Ishikawa (cell line): ENCODE measurements around the gene NEURL4.

Experiments used
- CEBPB ChIP-seq: IDR thresholded peaks from 2 replicates; pipeline ENCODE4 v1.6.1; 2012
- CREB1 ChIP-seq: IDR thresholded peaks from 2 replicates; pipeline ENCODE4 v1.6.1; 2012; ENCODE audit warnings: low read depth
- EGR1 ChIP-seq: IDR thresholded peaks from 2 replicates; pipeline ENCODE4 v1.6.1; 2012
- EP300 ChIP-seq: IDR thresholded peaks from 2 replicates; pipeline ENCODE4 v1.6.1; 2012; ENCODE audit warnings: borderline replicate concordance
- FOXM1 ChIP-seq: IDR thresholded peaks from 2 replicates; pipeline ENCODE4 v1.6.1; 2012; ENCODE audit warnings: low read depth, borderline replicate concordance
- MAX ChIP-seq: IDR thresholded peaks from 2 replicates; pipeline ENCODE4 v1.6.1; 2012
- NFIC ChIP-seq: IDR thresholded peaks from 2 replicates; pipeline ENCODE4 v1.6.1; 2012
- RAD21 ChIP-seq: IDR thresholded peaks from 2 replicates; pipeline ENCODE4 v1.6.1; 2012; ENCODE audit warnings: low read depth
- TAF1 ChIP-seq: IDR thresholded peaks from 2 replicates; pipeline ENCODE4 v1.6.1; 2012; ENCODE audit warnings: low read depth, mild to moderate bottlenecking
- TCF12 ChIP-seq: IDR thresholded peaks from 2 replicates; pipeline ENCODE4 v1.6.1; 2012; ENCODE audit warnings: low read depth
- TEAD4 ChIP-seq: IDR thresholded peaks from 2 replicates; pipeline ENCODE4 v1.6.1; 2012
- USF1 ChIP-seq: IDR thresholded peaks from 2 replicates; pipeline ENCODE4 v1.6.1; 2012
- YY1 ChIP-seq: IDR thresholded peaks from 2 replicates; pipeline ENCODE4 v1.6.1; 2012; ENCODE audit warnings: low read depth
- ZBTB7A ChIP-seq: IDR thresholded peaks from 2 replicates; pipeline ENCODE4 v1.6.1; 2012; ENCODE audit warnings: low read depth
- TF ChIP-seq, protein P1 (sequence below): IDR thresholded peaks from 2 replicates; pipeline ENCODE4 v1.6.1; 2012; ENCODE audit warnings: low read depth, mild to moderate bottlenecking

The NEURL4 gene

DNA sequence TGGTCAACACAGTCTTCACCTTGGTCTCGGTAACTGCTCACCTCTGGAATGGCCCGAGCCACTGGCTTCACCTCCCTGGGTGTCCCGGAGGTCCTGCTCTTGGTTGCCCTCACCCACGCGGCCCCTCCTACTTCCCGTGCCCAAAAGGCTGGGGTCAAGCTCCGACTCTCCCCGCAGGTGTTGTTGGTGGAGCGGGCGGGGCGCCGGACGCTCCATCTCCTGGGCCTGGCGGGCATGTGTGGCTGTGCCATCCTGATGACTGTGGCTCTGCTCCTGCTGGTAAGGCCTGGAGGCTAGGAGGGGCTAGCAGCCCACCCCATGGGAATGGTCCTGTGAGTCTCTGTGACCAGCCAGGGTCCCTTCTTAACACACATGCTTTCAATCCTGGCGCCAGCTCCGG, 44.2 kb downstream of the NEURL4 start:
- TF ChIP-seq, protein P1, sequence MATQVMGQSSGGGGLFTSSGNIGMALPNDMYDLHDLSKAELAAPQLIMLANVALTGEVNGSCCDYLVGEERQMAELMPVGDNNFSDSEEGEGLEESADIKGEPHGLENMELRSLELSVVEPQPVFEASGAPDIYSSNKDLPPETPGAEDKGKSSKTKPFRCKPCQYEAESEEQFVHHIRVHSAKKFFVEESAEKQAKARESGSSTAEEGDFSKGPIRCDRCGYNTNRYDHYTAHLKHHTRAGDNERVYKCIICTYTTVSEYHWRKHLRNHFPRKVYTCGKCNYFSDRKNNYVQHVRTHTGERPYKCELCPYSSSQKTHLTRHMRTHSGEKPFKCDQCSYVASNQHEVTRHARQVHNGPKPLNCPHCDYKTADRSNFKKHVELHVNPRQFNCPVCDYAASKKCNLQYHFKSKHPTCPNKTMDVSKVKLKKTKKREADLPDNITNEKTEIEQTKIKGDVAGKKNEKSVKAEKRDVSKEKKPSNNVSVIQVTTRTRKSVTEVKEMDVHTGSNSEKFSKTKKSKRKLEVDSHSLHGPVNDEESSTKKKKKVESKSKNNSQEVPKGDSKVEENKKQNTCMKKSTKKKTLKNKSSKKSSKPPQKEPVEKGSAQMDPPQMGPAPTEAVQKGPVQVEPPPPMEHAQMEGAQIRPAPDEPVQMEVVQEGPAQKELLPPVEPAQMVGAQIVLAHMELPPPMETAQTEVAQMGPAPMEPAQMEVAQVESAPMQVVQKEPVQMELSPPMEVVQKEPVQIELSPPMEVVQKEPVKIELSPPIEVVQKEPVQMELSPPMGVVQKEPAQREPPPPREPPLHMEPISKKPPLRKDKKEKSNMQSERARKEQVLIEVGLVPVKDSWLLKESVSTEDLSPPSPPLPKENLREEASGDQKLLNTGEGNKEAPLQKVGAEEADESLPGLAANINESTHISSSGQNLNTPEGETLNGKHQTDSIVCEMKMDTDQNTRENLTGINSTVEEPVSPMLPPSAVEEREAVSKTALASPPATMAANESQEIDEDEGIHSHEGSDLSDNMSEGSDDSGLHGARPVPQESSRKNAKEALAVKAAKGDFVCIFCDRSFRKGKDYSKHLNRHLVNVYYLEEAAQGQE: no peak
- TF ChIP-seq ZBTB7A (no peak), TCF12 (no peak), YY1 (no peak), CEBPB (no peak), USF1 (no peak), EGR1 (no peak), RAD21 (no peak), FOXM1 (no peak)

- TF ChIP-seq MAX: no peak
- TF ChIP-seq RAD21: no peak
- TF ChIP-seq EP300: no peak
- no peak for TF ChIP-seq CREB1
- no peak for TF ChIP-seq YY1
- TF ChIP-seq, protein P1: no peak
- TF ChIP-seq CEBPB: no peak
Measured at GRCh38 chr17:7283471-7284216, 45.5 kb downstream of the NEURL4 start.

DNA sequence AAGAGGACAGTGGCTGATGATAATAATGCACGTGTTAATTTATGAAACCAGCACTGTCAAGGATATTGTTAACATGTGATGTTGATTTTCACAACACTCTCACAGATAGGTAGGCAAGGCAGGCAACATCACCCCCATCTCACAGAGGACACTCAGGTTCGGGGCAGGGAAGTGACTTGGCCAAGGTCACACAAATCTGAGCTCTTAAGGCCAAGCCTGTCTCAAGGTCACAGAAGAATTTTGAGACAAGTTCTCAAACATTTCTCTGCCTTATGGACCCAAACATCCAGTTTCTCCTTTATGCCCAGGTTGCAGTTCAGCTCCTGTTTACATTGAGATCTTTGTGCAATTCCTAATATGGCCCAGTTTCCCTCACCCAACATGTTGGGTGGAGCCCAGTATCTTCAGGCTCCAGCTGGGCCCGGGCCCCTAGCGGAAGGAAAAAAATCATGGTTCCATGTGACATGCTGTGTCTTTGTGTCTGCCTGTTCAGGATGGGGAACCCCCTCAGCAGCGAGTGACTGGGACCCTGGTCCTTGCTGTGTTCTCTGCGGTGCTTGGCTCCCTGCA, 46.3 kb downstream of the NEURL4 start:
- TF ChIP-seq MAX (no peak), EGR1 (no peak), TCF12 (no peak), ZBTB7A (no peak), TAF1 (no peak), YY1 (no peak), NFIC (no peak), USF1 (no peak), RAD21 (no peak), TEAD4 (no peak), EP300 (no peak), CREB1 (no peak), FOXM1 (no peak), CEBPB (no peak)
- TF ChIP-seq, protein P1: no peak

DNA sequence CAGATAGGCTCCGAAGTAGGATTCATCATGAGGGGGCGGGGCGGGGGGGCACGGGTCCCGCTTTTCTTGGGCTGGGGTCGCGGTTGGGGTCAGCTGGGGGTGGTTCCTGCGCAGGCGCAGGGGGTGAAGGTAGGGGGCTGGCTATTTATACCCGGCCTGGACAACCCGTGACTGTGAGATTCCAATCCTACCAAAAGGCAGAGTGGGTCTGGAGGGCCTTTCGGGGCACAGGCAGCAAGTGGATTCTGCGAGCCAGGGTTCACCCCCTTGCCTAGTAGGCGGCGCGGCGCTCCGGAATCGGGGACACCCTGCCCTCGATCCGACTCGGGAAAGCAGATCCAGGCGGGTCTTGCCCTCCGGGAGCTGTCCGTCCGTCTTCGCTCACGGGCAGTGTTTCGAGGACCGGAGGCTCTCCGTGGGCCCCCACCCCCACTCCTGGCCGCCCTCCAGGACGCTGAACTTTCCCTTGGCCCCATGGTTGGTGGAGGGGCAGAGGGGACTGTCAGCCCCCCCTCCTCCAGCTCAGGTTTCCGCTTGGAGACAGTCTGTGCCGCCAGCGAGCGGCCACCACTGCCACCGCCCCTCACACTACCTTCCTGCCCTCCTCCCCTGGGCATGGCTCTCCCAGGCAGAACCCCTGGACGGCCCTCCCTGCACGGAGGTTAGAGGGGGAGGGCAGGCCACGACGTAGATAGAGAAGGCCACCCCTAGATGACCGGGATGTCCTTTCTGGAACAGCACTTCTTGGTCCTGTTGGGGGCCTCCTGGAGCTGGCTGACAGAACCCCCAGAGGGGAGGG, 47.0 kb downstream of the NEURL4 start:
- TF ChIP-seq ZBTB7A: 0 out of 2 replicates have a peak, but pooled peaks have one; percentile 3
- TF ChIP-seq NFIC: no peak
- no peak for TF ChIP-seq TCF12
- no peak for TF ChIP-seq EGR1
- TF ChIP-seq TEAD4: no peak
- no peak for TF ChIP-seq EP300
- no peak for TF ChIP-seq FOXM1
- TF ChIP-seq MAX: no peak
